ENCODE data around the gene IRF9.

DNA sequence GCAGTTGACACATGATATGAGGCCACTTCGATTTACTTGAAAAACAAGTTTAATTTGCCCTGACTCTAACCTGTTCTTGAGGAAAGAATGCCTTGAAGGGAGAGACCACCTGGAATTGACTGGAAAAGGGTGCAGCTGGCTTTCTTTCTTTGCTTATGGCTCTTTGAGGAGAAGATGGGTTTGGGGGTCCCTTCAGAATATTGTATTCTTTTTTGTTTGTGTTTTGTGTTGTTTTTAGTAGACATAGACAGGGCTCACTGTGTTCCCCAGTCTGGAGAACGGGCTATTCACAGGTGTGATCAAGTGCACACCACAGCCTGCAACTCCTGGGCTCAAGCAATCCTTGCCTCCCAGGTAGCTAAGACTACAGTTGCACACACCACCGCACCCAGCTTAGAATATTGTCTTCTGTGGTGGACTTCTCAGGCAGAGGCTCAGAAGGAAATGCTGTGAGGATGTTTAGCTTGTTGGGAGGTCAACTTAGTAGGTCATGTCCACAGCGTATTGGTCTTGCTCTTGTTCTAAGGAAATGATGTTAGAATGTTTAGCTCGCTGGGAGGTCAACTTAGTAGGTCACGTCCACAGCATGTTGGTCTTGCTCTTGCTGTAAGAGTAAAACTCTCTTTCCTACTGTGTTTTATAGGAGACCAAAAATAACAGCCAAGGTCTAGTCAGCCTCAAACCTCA lies 44.8 kb upstream of the IRF9 start:
- no peak for TF ChIP-seq ZNF423 (tag by site-specific recombination; IDR thresholded peaks at IDR 0.05)
- no peak for TF ChIP-seq WT1 (tag by site-specific recombination; IDR thresholded peaks at IDR 0.05)
- TF ChIP-seq, protein P1, sequence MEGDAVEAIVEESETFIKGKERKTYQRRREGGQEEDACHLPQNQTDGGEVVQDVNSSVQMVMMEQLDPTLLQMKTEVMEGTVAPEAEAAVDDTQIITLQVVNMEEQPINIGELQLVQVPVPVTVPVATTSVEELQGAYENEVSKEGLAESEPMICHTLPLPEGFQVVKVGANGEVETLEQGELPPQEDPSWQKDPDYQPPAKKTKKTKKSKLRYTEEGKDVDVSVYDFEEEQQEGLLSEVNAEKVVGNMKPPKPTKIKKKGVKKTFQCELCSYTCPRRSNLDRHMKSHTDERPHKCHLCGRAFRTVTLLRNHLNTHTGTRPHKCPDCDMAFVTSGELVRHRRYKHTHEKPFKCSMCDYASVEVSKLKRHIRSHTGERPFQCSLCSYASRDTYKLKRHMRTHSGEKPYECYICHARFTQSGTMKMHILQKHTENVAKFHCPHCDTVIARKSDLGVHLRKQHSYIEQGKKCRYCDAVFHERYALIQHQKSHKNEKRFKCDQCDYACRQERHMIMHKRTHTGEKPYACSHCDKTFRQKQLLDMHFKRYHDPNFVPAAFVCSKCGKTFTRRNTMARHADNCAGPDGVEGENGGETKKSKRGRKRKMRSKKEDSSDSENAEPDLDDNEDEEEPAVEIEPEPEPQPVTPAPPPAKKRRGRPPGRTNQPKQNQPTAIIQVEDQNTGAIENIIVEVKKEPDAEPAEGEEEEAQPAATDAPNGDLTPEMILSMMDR (tag by site-specific recombination; IDR thresholded peaks at IDR 0.05): no peak
- no peak for TF ChIP-seq ZNF660 (tag by site-specific recombination; IDR thresholded peaks at IDR 0.05)
- TF ChIP-seq ZBTB1 (tag by site-specific recombination; IDR thresholded peaks at IDR 0.05): no peak
- no peak for TF ChIP-seq ZNF398 (tag by site-specific recombination; IDR thresholded peaks at IDR 0.05)
- TF ChIP-seq ZNF596 (tag by site-specific recombination; IDR thresholded peaks at IDR 0.05): no peak
- no peak for TF ChIP-seq ZNF274 (IDR thresholded peaks at IDR 0.05; ENCODE audit: low read length)
- TF ChIP-seq ZNF274 (tag by site-specific recombination; IDR thresholded peaks at IDR 0.05; ENCODE audit: borderline replicate concordance): no peak
- no peak for TF ChIP-seq ZNF549 (tag by site-specific recombination; IDR thresholded peaks at IDR 0.05)
- TF ChIP-seq KLF16 (tag by site-specific recombination; IDR thresholded peaks at IDR 0.05): no peak
- no peak for TF ChIP-seq ZFP37 (tag by site-specific recombination; IDR thresholded peaks at IDR 0.05)
- TF ChIP-seq ZNF324 (tag by site-specific recombination; IDR thresholded peaks at IDR 0.05): no peak
